Measurements from ENCODE around the gene RAP2C.

- no peak for TF ChIP-seq CTCF (IDR thresholded peaks at IDR 0.05)
- no peak for TF ChIP-seq POLR2A (IDR thresholded peaks at IDR 0.05)
- TF ChIP-seq EP300 (IDR thresholded peaks at IDR 0.05): no peak
These were observed 16.9 kb upstream of the RAP2C start for GRCh38 chrX:132236121-132236520.
